NCI-H2107 (cell line): Measurements from ENCODE around the gene LETM1.
"Not testable (repeated sequence)": the region's sequence is repeated elsewhere in the genome, so short reads cannot be mapped to it uniquely, and the experiment has no call there.

Source experiments
- DNase-seq: peaks from one replicate; lab custom pipeline; 2025; lab: John Stamatoyannopoulos, UW

The LETM1 gene

GRCh38 chr4:1851575-1852410, 4.2 kb downstream of the LETM1 start:
- no peak for DNase-seq

- DNase-seq, result no peak
Observed at GRCh38 chr4:1851160-1851559, 4.8 kb downstream of the LETM1 start.

GRCh38 chr4:1850276-1850675, 5.7 kb downstream of the LETM1 start:
- DNase-seq, result no peak

- no peak for DNase-seq
Observed at GRCh38 chr4:1846580-1846979, 9.4 kb downstream of the LETM1 start.

- DNase-seq, result not testable (repeated sequence)
Observed at GRCh38 chr4:1844618-1845017, 11.3 kb downstream of the LETM1 start.

GRCh38 chr4:1843852-1844251, 12.1 kb downstream of the LETM1 start:
- DNase-seq, result no peak

GRCh38 chr4:1842993-1843448, 12.9 kb downstream of the LETM1 start:
- DNase-seq, result no peak

- no peak for DNase-seq
Observed at GRCh38 chr4:1842339-1842895, 13.5 kb downstream of the LETM1 start.

- DNase-seq, result no peak
Observed at GRCh38 chr4:1841887-1842210, 14.1 kb downstream of the LETM1 start.

- DNase-seq, result no peak
Observed at GRCh38 chr4:1841201-1841886, 14.6 kb downstream of the LETM1 start.

- DNase-seq, result no peak
Observed at GRCh38 chr4:1839282-1839681, 16.7 kb downstream of the LETM1 start.

- no peak for DNase-seq
Observed at GRCh38 chr4:1837069-1837468, 18.9 kb downstream of the LETM1 start.

- no peak for DNase-seq
Observed at GRCh38 chr4:1836650-1837049, 19.3 kb downstream of the LETM1 start.

GRCh38 chr4:1835836-1836235, 20.1 kb downstream of the LETM1 start:
- not testable (repeated sequence) for DNase-seq

- DNase-seq, result no peak
Observed at GRCh38 chr4:1834047-1834775, 21.7 kb downstream of the LETM1 start.

GRCh38 chr4:1833307-1834046, 22.5 kb downstream of the LETM1 start:
- no peak for DNase-seq

GRCh38 chr4:1832690-1833089, 23.3 kb downstream of the LETM1 start:
- no peak for DNase-seq

- no peak for DNase-seq
Observed at GRCh38 chr4:1831331-1831730, 24.6 kb downstream of the LETM1 start.

GRCh38 chr4:1830642-1831228, 25.2 kb downstream of the LETM1 start:
- DNase-seq, result no peak

- DNase-seq, result no peak
Observed at GRCh38 chr4:1830234-1830633, 25.7 kb downstream of the LETM1 start.
